GM12892 (cell line): ENCODE results near the gene GJB3.
"Not testable (repeated sequence)": the region's sequence is repeated elsewhere in the genome, so short reads cannot be mapped to it uniquely, and the experiment has no call there.

Experiments used
- DNase-seq: peaks from one replicate; pipeline ENCODE4 v3.0.0; 2011; ENCODE audit not compliant: insufficient read length
- FAIRE-seq: peaks from 2 replicates; lab custom pipeline; 2011; peaks lifted over from hg19 to GRCh38; lab: Jason Lieb, UNC
- POLR2A ChIP-seq: IDR thresholded peaks from 2 replicates; pipeline ENCODE4 v1.6.1; 2011; ENCODE audit warnings: low read depth, low read length, control low read depth
- POLR2AphosphoS5 ChIP-seq: IDR thresholded peaks from 2 replicates; pipeline ENCODE4 v1.6.1; 2011; ENCODE audit warnings: low read depth, low read length, control low read depth
- TAF1 ChIP-seq: IDR thresholded peaks from 2 replicates; pipeline ENCODE4 v1.6.1; 2011; ENCODE audit warnings: low read depth, mild to moderate bottlenecking, control low read depth, low read length, borderline replicate concordance

The GJB3 gene

DNA sequence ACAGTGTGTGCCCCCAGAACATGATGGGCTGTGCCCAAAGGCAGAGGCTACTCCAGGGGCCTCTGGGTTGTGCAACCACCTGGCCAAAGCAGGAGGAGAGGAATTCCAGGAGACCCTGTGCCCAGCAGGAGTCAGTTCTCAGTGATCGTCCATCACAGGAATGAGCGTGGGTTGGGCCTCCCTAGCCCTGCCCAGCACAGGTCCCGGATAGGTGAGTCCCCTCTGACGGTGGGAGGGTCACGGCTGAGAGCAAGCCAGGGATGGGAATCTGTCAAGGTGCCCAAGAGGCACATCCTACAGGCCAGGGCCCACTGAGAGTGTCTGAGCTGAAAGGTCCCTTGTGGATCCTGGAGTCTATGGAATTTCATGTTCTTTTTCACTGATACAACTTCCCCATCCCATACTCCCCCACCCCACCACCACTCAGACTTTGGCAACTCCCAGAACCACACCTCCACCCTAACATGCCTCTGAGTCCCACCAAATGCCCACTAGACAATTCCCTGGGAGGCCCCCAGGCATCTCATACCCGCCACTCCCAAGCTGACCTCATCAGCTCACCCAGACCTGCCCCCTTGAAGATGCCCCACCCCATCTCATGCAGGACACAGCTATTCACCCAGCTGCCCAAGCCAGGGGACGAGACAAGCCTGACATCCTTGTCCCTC, 18.4 kb upstream of the GJB3 start:
- FAIRE-seq (no peak), DNase-seq (no peak)
- TF ChIP-seq POLR2A: no peak
- TF ChIP-seq TAF1: no peak
- TF ChIP-seq POLR2AphosphoS5: no peak

GRCh38 chr1:34763142-34763781, 17.8 kb upstream of the GJB3 start:
- no peak for FAIRE-seq
- DNase-seq: no peak
- TF ChIP-seq TAF1 (no peak), POLR2AphosphoS5 (no peak), POLR2A (no peak)

DNA sequence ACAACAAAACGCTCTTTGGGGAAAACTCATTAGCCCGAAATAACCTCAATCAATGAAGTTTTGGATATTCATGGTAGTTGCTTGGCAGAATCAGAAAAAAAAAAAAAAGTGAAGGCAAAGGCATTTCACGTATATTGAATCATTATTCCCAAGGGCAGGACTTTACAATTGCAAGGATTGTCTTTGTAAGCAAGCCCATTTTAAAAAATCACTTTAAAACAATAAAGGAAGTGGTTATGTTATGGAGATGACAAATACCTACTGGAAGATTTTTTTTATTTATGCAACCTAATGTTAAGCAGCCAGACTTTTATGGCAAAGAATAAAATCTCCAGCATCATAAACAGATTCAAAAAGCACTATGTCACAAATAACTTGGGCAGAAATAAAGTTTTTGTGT, 12.2 kb upstream of the GJB3 start:
- DNase-seq (no peak), FAIRE-seq (no peak)
- no peak for TF ChIP-seq POLR2A
- no peak for TF ChIP-seq POLR2AphosphoS5
- no peak for TF ChIP-seq TAF1

DNA sequence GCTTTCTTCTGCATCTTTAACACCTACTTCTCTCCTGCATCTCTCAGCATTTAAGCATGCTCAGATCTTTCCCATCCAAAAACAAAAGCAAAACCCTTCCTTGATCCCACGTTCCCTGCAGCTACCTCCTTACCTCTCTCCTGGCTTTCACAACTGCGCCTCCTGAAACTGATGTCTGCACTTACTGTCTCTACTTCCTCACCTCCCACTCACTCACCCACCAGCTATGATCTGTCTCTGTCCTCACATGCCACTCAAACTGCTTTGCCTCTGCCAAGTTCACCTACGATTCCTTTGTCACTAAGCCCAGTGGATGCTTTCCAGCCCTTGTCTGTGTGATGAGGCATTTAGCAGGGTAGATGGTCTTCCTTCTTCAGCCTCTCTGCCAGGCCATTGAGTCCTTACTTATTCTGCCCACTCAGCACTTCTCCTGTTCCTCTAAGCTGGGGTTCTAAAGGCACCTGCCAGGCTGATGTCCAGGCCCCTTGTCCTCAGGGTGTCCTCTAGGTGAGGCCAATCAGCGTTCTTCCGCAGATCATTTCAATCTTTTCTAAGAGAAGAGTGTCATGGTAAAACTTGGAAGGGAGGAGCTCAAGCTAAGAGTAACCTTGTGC, 10.0 kb upstream of the GJB3 start:
- FAIRE-seq: no peak
- TF ChIP-seq POLR2AphosphoS5 (no peak), TAF1 (no peak), POLR2A (no peak)

DNA sequence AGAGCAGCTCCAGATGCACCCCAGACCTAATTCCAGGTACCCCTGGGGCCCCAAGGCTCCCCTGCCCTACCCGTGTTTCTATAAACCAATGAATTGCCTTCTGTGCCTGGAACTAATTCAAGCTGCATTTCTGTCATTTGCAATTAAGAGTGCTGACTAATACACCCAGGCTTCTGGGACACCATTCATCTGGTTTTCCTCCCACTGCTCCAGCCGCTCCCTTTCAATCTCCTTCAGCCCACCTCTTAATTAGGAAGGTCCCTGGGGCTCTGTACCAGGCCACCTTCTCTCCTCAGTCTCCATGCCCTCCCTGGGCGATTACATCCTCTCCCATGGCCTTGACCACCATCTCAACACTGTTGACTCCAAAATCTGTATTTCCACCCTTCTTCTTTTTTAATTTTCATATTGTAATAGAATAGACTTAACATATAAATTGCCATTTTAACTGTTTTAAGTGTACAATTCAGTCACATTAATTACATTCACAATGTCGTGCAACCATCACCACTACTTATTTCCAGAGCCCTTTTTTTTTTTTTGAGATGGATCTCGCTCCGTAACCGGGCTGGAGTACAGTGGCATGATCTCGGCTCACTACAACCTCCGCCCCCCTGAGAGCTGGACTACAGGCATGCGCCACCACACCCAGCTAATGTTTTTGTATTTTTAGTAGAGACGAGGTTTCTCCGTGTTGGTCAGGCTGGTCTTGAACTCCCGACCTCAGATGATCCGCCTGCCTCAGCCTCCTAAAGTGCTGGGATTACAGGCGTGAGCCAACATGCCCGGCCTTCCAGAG, 9.2 kb upstream of the GJB3 start:
- FAIRE-seq (no peak), DNase-seq (no peak)
- TF ChIP-seq TAF1: no peak

More for the DNA sequence above, 10.0 kb upstream of the GJB3 start:
- DNase-seq: no peak

DNA sequence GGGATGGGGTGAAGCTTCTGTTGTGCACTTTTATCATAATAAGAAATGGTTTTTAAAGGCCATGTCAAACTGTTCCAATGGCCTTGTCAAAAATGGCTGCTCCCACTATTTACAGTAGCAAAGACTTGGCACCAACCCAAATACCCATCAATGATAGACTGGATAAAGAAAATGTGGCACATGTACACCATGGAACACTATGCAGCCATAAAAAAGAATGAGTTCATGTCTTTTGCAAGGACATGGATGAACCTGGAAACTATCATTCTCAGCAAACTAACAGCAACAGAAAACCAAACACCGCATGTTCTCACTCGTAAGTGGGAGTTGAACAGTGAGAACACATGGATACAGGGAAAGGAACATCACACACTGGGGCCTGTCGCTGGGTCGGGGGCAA, 7.9 kb upstream of the GJB3 start:
- FAIRE-seq: not testable (repeated sequence)

GRCh38 chr1:34774957-34775356, 6.1 kb upstream of the GJB3 start:
- FAIRE-seq: no peak
- TF ChIP-seq POLR2AphosphoS5 (no peak), POLR2A (no peak), TAF1 (no peak)

More for the DNA sequence above, 7.9 kb upstream of the GJB3 start:
- not testable (repeated sequence) for DNase-seq

DNA sequence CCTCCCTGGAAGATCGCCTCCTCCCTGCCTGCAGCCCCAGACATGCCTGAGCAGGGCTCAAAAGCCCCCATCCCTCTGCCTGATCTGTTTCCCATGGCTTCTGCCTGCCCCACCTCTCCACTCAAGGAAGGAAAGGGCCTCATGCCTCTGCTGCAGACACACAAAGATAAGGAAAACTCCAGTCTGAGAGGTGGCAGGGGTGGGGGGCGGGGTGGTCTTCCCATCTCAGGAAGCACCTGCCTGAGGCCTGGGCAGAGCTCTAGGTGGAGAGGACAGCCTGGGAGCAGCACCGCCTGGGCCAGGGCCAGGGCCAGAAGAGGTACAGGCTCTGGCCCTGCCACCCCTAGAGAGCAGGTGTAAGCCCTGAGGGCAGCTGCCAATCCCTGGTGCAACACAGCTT, 4.1 kb upstream of the GJB3 start:
- DNase-seq (no peak), FAIRE-seq (no peak)
- no peak for TF ChIP-seq TAF1
- no peak for TF ChIP-seq POLR2A
- no peak for TF ChIP-seq POLR2AphosphoS5

More at GRCh38 chr1:34774957-34775356, 6.1 kb upstream of the GJB3 start:
- DNase-seq: no peak

- TF ChIP-seq TAF1 (no peak), POLR2A (no peak), POLR2AphosphoS5 (no peak)
- no peak for FAIRE-seq
- DNase-seq: no peak
These were observed 3.3 kb upstream of the GJB3 start for GRCh38 chr1:34777519-34778321.

- TF ChIP-seq POLR2AphosphoS5: no peak
- TF ChIP-seq POLR2A: no peak
- no peak for TF ChIP-seq TAF1
- FAIRE-seq: no peak
- DNase-seq: no peak
These were observed 2.6 kb upstream of the GJB3 start for GRCh38 chr1:34778381-34778780.

- no peak for FAIRE-seq
These were observed 2.0 kb upstream of the GJB3 start for GRCh38 chr1:34779005-34779404.

More at GRCh38 chr1:34779005-34779404, 2.0 kb upstream of the GJB3 start:
- no peak for DNase-seq
- no peak for TF ChIP-seq POLR2A
- no peak for TF ChIP-seq TAF1
- TF ChIP-seq POLR2AphosphoS5: no peak
